CD4-positive, alpha-beta T cell treated with Interleukin-4 for 1 hour (primary cell): ENCODE data around the gene SLCO4A1.

ENCODE experiments used
- DNase-seq, 2 donors: peaks; one replicate each; pipeline ENCODE4 v3.0.0-alpha.2; 2020 to 2022

SLCO4A1 gene

GRCh38 chr20:62638679-62639406 lies 3.5 kb upstream of the SLCO4A1 start:
- DNase-seq, result no peak

GRCh38 chr20:62639765-62640164 lies 2.5 kb upstream of the SLCO4A1 start:
- DNase-seq, result no peak

DNA sequence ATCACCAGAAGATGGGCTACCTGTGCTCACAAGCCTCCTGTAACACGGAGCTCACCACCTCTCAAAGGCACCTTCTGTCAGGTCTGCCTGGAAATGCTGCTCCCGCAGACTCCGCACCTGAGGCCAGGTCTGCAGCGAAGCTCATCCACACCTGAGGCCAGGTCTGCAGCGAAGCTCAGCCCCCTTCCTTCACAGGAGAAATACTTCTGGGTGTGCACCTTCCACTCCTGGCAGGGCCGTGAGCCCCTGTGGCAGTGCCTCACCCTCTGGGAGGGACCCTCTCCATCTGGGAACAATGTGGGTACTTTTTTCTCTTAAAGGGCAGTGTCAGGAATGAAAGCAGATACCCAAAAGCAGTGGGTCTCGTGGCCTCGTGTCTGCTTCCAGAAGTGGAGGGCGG lies 1.4 kb upstream of the SLCO4A1 start:
- DNase-seq, result no peak

- no peak for DNase-seq
Observed at GRCh38 chr20:62641321-62642050, 817 bp upstream of the SLCO4A1 start.

GRCh38 chr20:62642666-62643520 lies 590 bp downstream of the SLCO4A1 start:
- peak; percentile 35 to 39 for DNase-seq

DNA sequence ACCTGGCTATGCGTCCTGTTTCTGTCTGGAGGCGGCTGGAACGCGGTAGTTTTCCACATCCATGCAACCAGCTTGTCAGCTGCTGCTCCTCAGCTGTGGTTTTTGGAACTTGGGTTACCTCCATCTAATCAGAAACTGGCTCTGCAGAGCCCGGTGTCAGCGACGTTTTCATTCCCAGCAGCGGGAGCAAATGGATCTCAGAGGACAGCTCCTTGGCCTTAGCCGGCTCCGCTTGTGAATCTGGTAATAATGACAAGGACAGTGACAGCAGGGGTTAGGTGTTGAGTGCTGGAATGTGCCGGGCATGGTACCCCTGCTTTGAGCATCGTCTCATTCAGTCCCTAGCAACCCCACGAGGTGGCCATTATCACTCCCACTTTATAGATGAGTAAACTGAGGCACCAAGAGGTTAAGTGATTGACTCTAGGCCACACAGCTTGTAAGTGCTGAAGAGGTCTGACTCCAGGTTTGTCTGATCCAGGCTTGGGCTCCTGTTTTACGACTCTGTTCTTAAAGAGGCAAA lies 1.3 kb downstream of the SLCO4A1 start:
- no peak for DNase-seq

GRCh38 chr20:62644044-62644795 lies 1.9 kb downstream of the SLCO4A1 start:
- DNase-seq, result no peak

- DNase-seq, result no peak
Observed at GRCh38 chr20:62644802-62645496, 2.6 kb downstream of the SLCO4A1 start.

DNA sequence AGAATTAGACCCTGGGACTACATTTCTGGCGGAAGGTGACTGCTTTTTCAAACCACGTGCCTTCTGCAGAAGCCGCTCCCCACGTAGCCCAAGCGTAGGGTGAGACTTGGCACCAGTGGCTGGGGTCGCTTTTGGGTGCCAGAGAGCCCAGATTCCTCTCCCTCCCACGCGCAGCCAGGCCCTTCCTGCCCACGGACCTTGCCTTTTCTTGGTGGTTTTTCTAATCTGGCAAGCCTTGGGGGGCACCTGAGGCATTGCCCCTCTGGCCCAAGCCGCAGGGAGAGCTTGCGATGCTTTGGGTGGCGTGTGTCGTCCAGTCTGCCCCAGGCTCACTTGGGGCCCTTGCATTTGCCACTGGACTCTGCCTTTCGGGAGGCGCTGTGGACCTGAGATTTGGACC lies 3.3 kb downstream of the SLCO4A1 start:
- DNase-seq, result no peak

DNA sequence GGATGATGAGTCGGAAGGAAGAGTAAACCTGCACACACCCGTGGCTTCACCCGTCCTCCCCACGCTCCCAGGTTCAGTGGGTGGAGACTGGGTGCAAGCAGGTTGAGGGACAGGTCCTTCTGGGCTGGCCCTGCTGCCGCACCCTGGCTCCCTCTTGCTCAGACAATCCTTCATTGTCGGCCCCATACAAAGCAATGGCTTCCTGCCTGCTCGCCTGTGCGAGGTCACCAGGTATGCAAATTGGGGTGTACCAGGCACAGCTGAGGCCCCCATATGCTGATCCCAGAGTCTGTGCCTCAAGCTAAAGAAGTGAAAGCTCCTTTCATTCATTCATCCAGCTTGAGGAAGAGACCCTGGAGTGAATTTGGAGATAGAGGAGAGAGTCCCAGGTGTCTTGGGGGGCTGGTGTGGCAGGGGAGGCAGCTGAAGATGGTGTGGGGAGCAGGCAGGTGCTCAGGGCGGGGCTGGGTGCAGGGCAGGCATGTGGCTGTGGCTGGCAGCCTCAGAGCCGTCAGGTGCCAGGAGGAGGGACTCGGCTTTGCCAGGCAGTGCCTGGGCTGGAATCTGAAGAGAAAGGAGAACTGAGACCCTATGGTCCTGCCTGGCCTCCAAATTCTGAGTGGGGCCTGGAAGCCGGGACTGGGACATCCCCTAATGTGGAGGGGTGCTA lies 4.7 kb downstream of the SLCO4A1 start:
- no peak for DNase-seq

GRCh38 chr20:62647521-62648317 lies 5.4 kb downstream of the SLCO4A1 start:
- DNase-seq, result no peak

GRCh38 chr20:62648318-62648995 lies 6.2 kb downstream of the SLCO4A1 start:
- DNase-seq, result no peak

GRCh38 chr20:62649140-62649539 lies 6.8 kb downstream of the SLCO4A1 start:
- DNase-seq, result no peak

- no peak for DNase-seq
Observed at GRCh38 chr20:62650551-62651284, 8.4 kb downstream of the SLCO4A1 start.

DNA sequence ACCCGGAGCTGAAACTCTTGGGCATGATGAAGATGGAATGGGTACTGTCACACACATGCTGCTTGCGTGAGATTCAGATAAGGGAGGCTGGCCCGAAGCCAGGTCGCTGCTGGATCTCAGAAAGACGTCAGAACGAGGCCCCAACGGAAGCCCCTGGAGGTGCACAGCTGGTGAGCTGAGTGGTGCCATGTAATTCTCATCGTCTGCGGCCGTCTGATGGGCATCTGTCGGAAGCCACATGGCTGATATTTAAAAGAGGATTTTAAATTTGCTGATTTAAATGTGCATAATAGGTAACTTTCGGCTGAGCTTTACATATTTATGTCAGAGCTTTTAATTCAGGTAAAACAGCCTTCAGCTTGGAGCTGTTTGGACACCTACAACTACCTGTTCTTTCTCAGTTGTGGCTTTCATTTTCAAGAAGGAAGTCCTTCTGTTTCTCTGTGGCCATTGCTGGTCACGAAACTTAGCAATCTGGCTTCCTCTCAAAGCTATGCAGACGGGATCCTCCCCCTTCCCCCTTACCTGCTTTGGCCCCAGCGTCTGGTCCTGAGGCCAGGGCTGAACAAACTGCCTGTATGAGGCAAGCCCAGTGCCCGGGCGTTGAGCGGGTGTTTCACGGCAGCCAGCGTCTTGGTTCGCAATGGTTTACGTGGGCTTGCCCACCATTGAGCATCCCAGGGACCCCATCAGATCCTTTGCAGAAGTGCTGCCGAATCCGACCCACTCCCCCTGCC lies 9.2 kb downstream of the SLCO4A1 start:
- DNase-seq, result peak; percentile 75 to 86

DNA sequence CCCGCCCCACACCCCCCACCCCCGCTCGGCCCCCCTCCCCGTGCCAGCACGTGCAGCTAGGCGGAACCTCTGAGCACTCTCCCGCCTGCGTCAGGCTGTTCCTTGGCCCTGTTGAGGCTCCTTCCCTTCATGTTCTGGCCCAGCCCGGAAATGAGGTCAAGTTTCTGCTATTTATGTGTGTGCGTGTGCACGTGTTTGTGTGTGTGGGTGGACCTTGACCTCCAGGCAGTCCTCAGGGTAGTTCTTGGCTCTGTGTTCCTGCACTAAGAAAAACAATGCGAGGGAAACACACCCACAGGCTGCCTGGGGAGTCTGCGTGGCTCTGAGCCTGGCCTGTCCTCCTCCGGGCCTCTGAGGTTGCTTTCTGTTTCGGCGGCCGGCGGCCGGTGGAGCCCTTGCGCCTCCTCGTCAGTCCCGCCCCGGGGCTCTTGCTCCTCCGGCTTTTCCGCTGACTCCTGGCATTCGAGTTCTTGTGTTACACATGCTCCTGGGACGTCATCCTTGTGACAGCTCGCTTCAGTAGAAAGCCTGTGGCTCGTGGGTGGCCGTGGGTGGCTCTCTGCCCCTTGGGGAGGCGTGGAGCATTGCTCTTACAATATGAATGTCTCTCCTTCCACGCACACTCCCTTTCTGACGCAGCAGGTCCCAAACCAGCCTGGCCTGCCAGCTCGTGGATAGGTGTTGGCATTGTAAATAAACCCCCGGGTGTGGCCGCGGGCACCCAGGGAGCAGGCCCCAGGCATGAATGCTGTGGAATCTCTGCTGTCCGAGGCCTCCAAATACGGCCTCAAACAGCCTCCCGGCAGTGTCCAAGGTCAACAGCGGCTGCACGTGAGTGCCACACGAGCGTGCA lies 10.0 kb downstream of the SLCO4A1 start:
- DNase-seq, result peak; percentile 77 to 86

DNA sequence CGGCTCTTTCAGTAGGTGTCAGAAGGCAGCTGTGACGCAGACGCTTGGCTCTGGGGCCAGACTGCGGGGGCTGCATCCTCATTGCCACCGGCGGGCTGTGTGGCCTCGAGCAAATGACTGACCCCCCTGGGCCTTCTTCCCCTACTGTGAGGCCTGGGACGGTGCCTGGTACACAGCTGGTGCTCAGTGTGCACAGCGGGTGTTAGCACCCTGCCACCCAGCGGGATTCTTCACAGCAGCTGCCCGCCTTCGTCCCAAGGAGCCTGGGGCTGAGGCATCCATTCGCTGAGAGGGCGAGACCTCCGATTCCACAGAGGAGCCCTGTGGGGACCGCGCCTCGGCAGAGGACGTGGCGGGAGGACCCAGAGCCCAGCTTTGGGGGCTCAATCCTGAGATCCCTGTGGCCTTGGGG lies 10.6 kb downstream of the SLCO4A1 start:
- DNase-seq, result no peak
